Endodermal cell (in vitro differentiated cells): ENCODE measurements around the gene CNPY3. TPM values are rescaled to one million over a fixed set of nuclear protein-coding genes. Genes with fewer than 3 reads are reported as not detected.
"Not testable (repeated sequence)": the region's sequence is repeated elsewhere in the genome, so short reads cannot be mapped to it uniquely, and the experiment has no call there.

ENCODE experiments used
- DNase-seq: peaks from one replicate; pipeline ENCODE4 v3.0.0-alpha.2; 2017
- H3K27ac ChIP-seq: 2 replicates; pipeline ENCODE4 v1.5.1; 2013; ENCODE audit warnings: mild to moderate bottlenecking, low read depth, low read length, moderate library complexity
- H3K27me3 ChIP-seq: 2 replicates; pipeline ENCODE4 v1.6.1; 2013; ENCODE audit warnings: mild to moderate bottlenecking, low read length, moderate library complexity; ENCODE audit not compliant: insufficient read depth, control insufficient read depth, poor library complexity, severe bottlenecking
- H3K36me3 ChIP-seq: 2 replicates; pipeline ENCODE4 v1.7.0; 2013; ENCODE audit warnings: mild to moderate bottlenecking, low read length, moderate library complexity; ENCODE audit not compliant: control insufficient read depth, insufficient read depth
- H3K4me1 ChIP-seq: one replicate; pipeline ENCODE4 v1.7.0; 2013; ENCODE audit warnings: low read length; ENCODE audit not compliant: control insufficient read depth, insufficient read depth
- H3K4me3 ChIP-seq: 2 replicates; pipeline ENCODE4 v1.5.1; 2013; ENCODE audit warnings: mild to moderate bottlenecking, low read length, moderate library complexity
- H3K9ac ChIP-seq: 2 replicates; pipeline ENCODE4 v1.6.1; 2013; ENCODE audit warnings: mild to moderate bottlenecking, low read length, moderate library complexity; ENCODE audit not compliant: poor library complexity, severe bottlenecking; ENCODE audit errors: extremely low read depth
- H3K9me3 ChIP-seq: 2 replicates; pipeline ENCODE4 v1.6.1; 2013; ENCODE audit warnings: mild to moderate bottlenecking, low read length, moderate library complexity; ENCODE audit not compliant: control insufficient read depth
- H3K27ac Mint-ChIP-seq: 2 replicates; pipeline ENCODE4 v1.8.0; 2020; ENCODE audit warnings: mixed read lengths
- H3K27me3 Mint-ChIP-seq: 2 replicates; pipeline ENCODE4 v1.8.0; 2021; ENCODE audit warnings: mild to moderate bottlenecking, mixed read lengths; ENCODE audit not compliant: insufficient read depth
- H3K36me3 Mint-ChIP-seq: 2 replicates; pipeline ENCODE4 v1.8.0; 2020; ENCODE audit warnings: low read depth, mixed read lengths
- H3K4me1 Mint-ChIP-seq: 2 replicates; pipeline ENCODE4 v1.8.0; 2020; ENCODE audit warnings: mixed read lengths
- H3K4me3 Mint-ChIP-seq: 2 replicates; pipeline ENCODE4 v1.8.0; 2020; ENCODE audit warnings: mild to moderate bottlenecking, moderate library complexity, mixed read lengths
- H3K9me3 Mint-ChIP-seq: 2 replicates; pipeline ENCODE4 v1.8.0; 2020; ENCODE audit warnings: mild to moderate bottlenecking, mixed read lengths
- CTCF ChIP-seq: fragments of 200-600 bp; sonication (generic); conservative IDR thresholded peaks from 2 replicates; pipeline ENCODE4 v1.5.0; 2021; ENCODE audit warnings: antibody characterized with exemption, mild to moderate bottlenecking
- WGBS, 2 experiments: methylation state at CpG; one replicate each; pipeline versions ENCODE4 v1.1.5 to v1.1.7; 2013; ENCODE audit warnings: missing lambda C conversion rate in 2 of 2, mixed read lengths in 1 of 2; ENCODE audit not compliant: insufficient coverage in 1 of 2, insufficient read length in 1 of 2; 5-methylcytosine and 5-hydroxymethylcytosine counted together
- total RNA-seq, 2 donors: library from RNA; stranded (reverse); fragmentation: NEBNext Ultra II Directional in 1 of 2; extraction: Animal tissue kit (Norgen Biotek cat#: 25700) in 1 of 2; gene quantifications; 2 replicates in 1 of 2; 3 replicates in 1 of 2; pipeline ENCODE4 v1.2.1, GENCODE V29; 2021

CNPY3 gene
- total RNA-seq, 2 donors from 2014 or later: 72.7 to 73.6 TPM

DNA sequence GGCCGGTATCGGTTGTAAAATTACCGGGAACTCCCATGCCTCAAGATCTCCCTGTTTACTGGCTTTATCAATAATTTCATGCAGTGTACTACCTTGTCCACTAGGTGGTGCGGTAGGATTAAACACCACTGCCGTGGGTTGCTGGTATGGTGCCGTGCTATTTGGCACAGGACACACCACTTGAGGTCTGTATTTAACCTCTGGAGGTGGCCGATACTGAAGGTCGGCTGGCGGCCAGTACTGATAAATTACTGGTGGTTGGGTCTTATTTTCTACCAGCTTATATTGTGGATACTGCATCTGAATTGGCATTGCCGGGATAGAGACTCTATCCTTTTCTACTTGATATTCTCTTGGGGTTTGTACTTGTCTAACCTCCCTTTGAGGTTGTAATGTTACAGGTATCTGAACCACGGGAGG, 27.7 kb upstream of the CNPY3 start:
- no peak overlapping the region for H3K27ac ChIP-seq
- H3K27me3 Mint-ChIP-seq: no peaks in the 10 kb centered on the region
- H3K9me3 ChIP-seq: no peaks in the 10 kb centered on the region
- H3K9ac ChIP-seq: no peak overlapping the region
- peak overlapping the region; percentile 29 for H3K4me3 Mint-ChIP-seq
- H3K4me1 Mint-ChIP-seq: peaks cover 33% of the 10 kb centered on the region
- peak; percentile 89 for DNase-seq
- TF ChIP-seq CTCF: peak; percentile 90
- H3K36me3 Mint-ChIP-seq: no peaks in the 10 kb centered on the region
- peak overlapping the region; percentile 95 for H3K27ac Mint-ChIP-seq
- peak overlapping the region; percentile 57 for H3K4me3 ChIP-seq
- H3K9me3 Mint-ChIP-seq: no peaks in the 10 kb centered on the region
- H3K27me3 ChIP-seq: no peaks in the 10 kb centered on the region
- WGBS, 2 experiments: 14 to 18% methylated on average over 7 to 11 of the region's 11 CpGs
- peaks cover 11% of the 10 kb centered on the region for H3K4me1 ChIP-seq
- H3K36me3 ChIP-seq: no peaks in the 10 kb centered on the region

- peak overlapping the region; percentile 57 for H3K4me3 ChIP-seq
These were observed 26.6 kb upstream of the CNPY3 start for GRCh38 chr6:42902429-42903263.

DNA sequence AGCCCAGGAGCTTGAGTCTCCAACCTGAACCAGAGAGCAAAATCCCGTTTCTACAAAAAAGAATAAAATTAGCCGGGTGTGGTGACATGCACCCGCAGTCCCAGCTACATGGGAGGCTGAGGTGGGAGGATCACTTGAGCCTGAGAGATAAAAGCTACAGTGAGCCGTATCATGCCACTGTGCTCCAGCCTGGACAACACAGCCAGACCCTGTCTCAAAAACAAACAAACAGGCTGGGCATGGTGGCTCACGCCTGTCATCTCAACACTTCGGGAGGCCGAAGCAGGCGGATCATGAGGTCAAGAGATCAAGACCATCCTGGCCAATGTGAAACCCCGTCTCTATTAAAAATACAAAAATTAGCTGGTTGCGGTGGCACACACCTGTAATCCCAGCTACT, 24.8 kb upstream of the CNPY3 start:
- Mint-ChIP-seq H3K27me3 (no peaks in the 10 kb centered on the region), H3K4me3 (no peak overlapping the region), H3K9me3 (no peaks in the 10 kb centered on the region), H3K4me1 (peaks cover 28% of the 10 kb centered on the region), H3K36me3 (no peaks in the 10 kb centered on the region), H3K27ac (no peak overlapping the region)
- no peak for TF ChIP-seq CTCF
- WGBS, 2 experiments: 89 to 94% methylated on average over 9 to 10 of the region's 10 CpGs
- no peaks in the 10 kb centered on the region for H3K27me3 ChIP-seq
- H3K4me1 ChIP-seq: peaks cover 6% of the 10 kb centered on the region
- H3K4me3 ChIP-seq: no peak overlapping the region
- no peak overlapping the region for H3K27ac ChIP-seq
- no peaks in the 10 kb centered on the region for H3K9me3 ChIP-seq
- H3K36me3 ChIP-seq: no peaks in the 10 kb centered on the region
- H3K9ac ChIP-seq: no peak overlapping the region
- no peak for DNase-seq

More at GRCh38 chr6:42902429-42903263, 26.6 kb upstream of the CNPY3 start:
- 64 to 85% methylated on average over 13 to 22 of the region's 22 CpGs for WGBS, 2 experiments
- not testable (repeated sequence) for H3K27me3 Mint-ChIP-seq, H3K9me3 ChIP-seq, H3K36me3 Mint-ChIP-seq, H3K9me3 Mint-ChIP-seq, H3K36me3 ChIP-seq, DNase-seq, H3K27me3 ChIP-seq
- peak overlapping the region; percentile 22 for H3K27ac ChIP-seq
- peak overlapping the region; percentile 31 for H3K9ac ChIP-seq
- Mint-ChIP-seq H3K27ac (peak overlapping the region; percentile 95), H3K4me3 (peak overlapping the region; percentile 29), H3K4me1 (peaks cover 33% of the 10 kb centered on the region)
- peaks cover 11% of the 10 kb centered on the region for H3K4me1 ChIP-seq
